Spinal cord (tissue), 10 donors: ENCODE data around the gene ECT2. TPM values are rescaled to one million over a fixed set of nuclear protein-coding genes. Genes with fewer than 3 reads are reported as not detected.
"Not testable (repeated sequence)": the region's sequence is repeated elsewhere in the genome, so short reads cannot be mapped to it uniquely, and the experiment has no call there.

Experiments used
- DNase-seq, 6 donors: peaks; one replicate each; pipeline versions ENCODE4 v3.0.0 to v3.0.0-alpha.2; 2013 to 2015; ENCODE audit warnings: low spot score in 6 of 6, low read depth in 4 of 6
- H3K27ac ChIP-seq: one replicate; pipeline ENCODE4 v1.5.1; 2013; ENCODE audit warnings: low read depth, low read length, control low read depth
- H3K27me3 ChIP-seq: one replicate; pipeline ENCODE4 v1.6.1; 2013; ENCODE audit warnings: low read length; ENCODE audit not compliant: control insufficient read depth, insufficient read depth
- H3K36me3 ChIP-seq: one replicate; pipeline ENCODE4 v1.6.1; 2013; ENCODE audit warnings: low read length; ENCODE audit not compliant: control insufficient read depth, insufficient read depth
- H3K4me1 ChIP-seq: one replicate; pipeline ENCODE4 v1.6.1; 2013; ENCODE audit warnings: low read length; ENCODE audit not compliant: control insufficient read depth, insufficient read depth
- H3K4me3 ChIP-seq: one replicate; pipeline ENCODE4 v1.5.1; 2013; ENCODE audit warnings: low read depth, low read length, control low read depth
- H3K9me3 ChIP-seq: one replicate; pipeline ENCODE4 v1.6.1; 2013; ENCODE audit warnings: low read length; ENCODE audit not compliant: control insufficient read depth, insufficient read depth
- WGBS: methylation state at CpG from one replicate; pipeline ENCODE4 v1.1.5; 2013; ENCODE audit warnings: missing lambda C conversion rate; ENCODE audit not compliant: insufficient coverage; 5-methylcytosine and 5-hydroxymethylcytosine counted together
- polyA plus RNA-seq, 2 donors: library from polyadenylated mRNA; unstranded; fragments of 120-200 nt; gene quantifications; one replicate each; pipeline ENCODE4 v1.2.1, GENCODE V29; 2013; ENCODE audit not compliant: insufficient read length in 2 of 2
- total RNA-seq, 2 donors: library from RNA; depleted of rRNA in 1 of 2; stranded (reverse); fragments of 120-200 nt in 1 of 2; fragments of >200 nt in 1 of 2; gene quantifications; one replicate each; pipeline versions ENCODE4 v1.2.3 to v1.2.4, GENCODE V29; 2013 to 2014
- donor health status: healthy.

The ECT2 gene
- total and polyA plus RNA-seq, 4 donors = 17.0 to 32.1 (median 21.6) TPM

- no peaks in the 10 kb centered on the region for H3K9me3 ChIP-seq
- DNase-seq = no peak
- no CpG with 5 or more reads among the region's 1 CpG for WGBS
- no peak overlapping the region for H3K27ac ChIP-seq
- no peaks in the 10 kb centered on the region for H3K27me3 ChIP-seq
- H3K4me3 ChIP-seq = no peak overlapping the region
- peaks cover 2% of the 10 kb centered on the region for H3K4me1 ChIP-seq
- H3K36me3 ChIP-seq = no peaks in the 10 kb centered on the region
Observed at GRCh38 chr3:172707967-172708366, 42.6 kb upstream of the ECT2 start.

GRCh38 chr3:172708921-172709773 is 41.4 kb upstream of the ECT2 start:
- Histone ChIP-seq H3K9me3 (no peaks in the 10 kb centered on the region), H3K27me3 (no peaks in the 10 kb centered on the region), H3K27ac (no peak overlapping the region), H3K4me3 (peak overlapping the region; percentile 96), H3K4me1 (peaks cover 2% of the 10 kb centered on the region), H3K36me3 (no peaks in the 10 kb centered on the region)
- no CpG with 5 or more reads among the region's 2 CpGs for WGBS
- no peak for DNase-seq

GRCh38 chr3:172709774-172710663 is 40.5 kb upstream of the ECT2 start:
- peaks cover 2% of the 10 kb centered on the region for H3K4me1 ChIP-seq
- H3K27ac ChIP-seq = peak overlapping the region; percentile 89
- H3K4me3 ChIP-seq = peak overlapping the region; percentile 96
- DNase-seq = peak in 4 of 6 donors; percentile 15 to 70 (median 55)
- H3K9me3 ChIP-seq = no peaks in the 10 kb centered on the region
- H3K27me3 ChIP-seq = no peaks in the 10 kb centered on the region
- WGBS = under 1% methylated on average over 15 of the region's 17 CpGs
- H3K36me3 ChIP-seq = no peaks in the 10 kb centered on the region

- WGBS = 0% methylated on average over 41 of the region's 41 CpGs
- Histone ChIP-seq H3K36me3 (no peaks in the 10 kb centered on the region), H3K9me3 (no peaks in the 10 kb centered on the region), H3K27me3 (no peaks in the 10 kb centered on the region), H3K4me3 (peak within 1 kb of the TSS; percentile 96), H3K4me1 (peaks cover 2% of the 10 kb centered on the region), H3K27ac (peak within 1 kb of the TSS; percentile 89)
- peak; percentile 77 to 97 (median 85) for DNase-seq
Observed at GRCh38 chr3:172710664-172711453, 39.7 kb upstream of the ECT2 start, which contains the start of gene NCEH1. NCEH1 (minus strand) TSS chr3:172711067; CDS start chr3:172710984, 83 bp downstream.

DNA sequence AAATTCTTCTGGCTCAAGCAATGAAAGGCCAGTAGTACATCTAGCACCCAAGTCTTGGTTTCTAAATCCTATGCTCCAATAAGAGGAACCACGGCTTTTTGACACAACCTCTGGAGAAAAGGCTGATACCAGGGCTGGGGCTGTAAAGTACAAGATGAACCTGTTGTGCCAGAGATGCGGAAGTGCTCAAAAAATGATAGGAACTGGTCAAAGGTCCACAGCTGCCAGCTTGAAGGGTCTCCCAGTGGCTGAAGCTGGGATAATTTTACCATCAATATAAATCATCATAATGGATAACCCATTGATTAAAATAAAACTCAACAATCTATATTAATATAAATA is 39.1 kb upstream of the ECT2 start:
- Histone ChIP-seq H3K9me3 (no peaks in the 10 kb centered on the region), H3K36me3 (no peaks in the 10 kb centered on the region), H3K27me3 (no peaks in the 10 kb centered on the region), H3K4me1 (peaks cover 2% of the 10 kb centered on the region), H3K27ac (peak overlapping the region; percentile 89), H3K4me3 (peak overlapping the region; percentile 96)
- DNase-seq = no peak
- WGBS = 20% methylated on average over 1 of the region's 2 CpGs

DNA sequence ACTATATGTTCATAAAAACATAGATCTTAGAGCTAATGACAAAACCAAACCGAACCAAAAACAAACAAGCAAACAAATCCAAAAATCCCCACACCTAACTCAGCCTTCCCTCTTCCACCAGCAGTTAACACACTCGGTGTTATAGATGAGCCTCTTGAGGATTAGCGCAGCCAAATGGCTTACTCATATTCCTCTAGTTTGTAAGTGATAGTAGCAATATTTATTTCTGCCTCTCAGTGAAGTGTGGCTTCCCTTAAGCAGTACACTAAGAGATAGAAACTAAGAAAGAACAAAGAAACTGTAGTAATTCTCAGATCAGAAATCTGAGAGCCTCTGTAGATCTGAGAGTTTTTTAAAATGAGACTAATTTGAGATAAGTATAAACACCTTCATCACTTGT is 37.2 kb upstream of the ECT2 start:
- Histone ChIP-seq H3K4me1 (peaks cover 2% of the 10 kb centered on the region), H3K9me3 (no peaks in the 10 kb centered on the region), H3K4me3 (no peak overlapping the region), H3K36me3 (no peaks in the 10 kb centered on the region), H3K27me3 (no peaks in the 10 kb centered on the region), H3K27ac (no peak overlapping the region)
- no CpG with 5 or more reads among the region's 3 CpGs for WGBS
- no peak for DNase-seq

GRCh38 chr3:172716476-172716875 is 34.0 kb upstream of the ECT2 start:
- 75% methylated on average over 5 of the region's 5 CpGs for WGBS
- H3K27me3 ChIP-seq = no peaks in the 10 kb centered on the region
- no peak overlapping the region for H3K27ac ChIP-seq
- H3K4me1 ChIP-seq = no peaks in the 10 kb centered on the region
- peak in 1 of 6 donors; percentile 17 for DNase-seq
- no peaks in the 10 kb centered on the region for H3K9me3 ChIP-seq
- H3K36me3 ChIP-seq = no peaks in the 10 kb centered on the region
- no peak overlapping the region for H3K4me3 ChIP-seq

GRCh38 chr3:172717493-172718088 is 32.9 kb upstream of the ECT2 start:
- Histone ChIP-seq H3K36me3 (no peaks in the 10 kb centered on the region), H3K27me3 (no peaks in the 10 kb centered on the region), H3K9me3 (no peaks in the 10 kb centered on the region), H3K27ac (no peak overlapping the region), H3K4me3 (no peak overlapping the region), H3K4me1 (no peaks in the 10 kb centered on the region)
- WGBS = 100% methylated on average over 1 of the region's 4 CpGs
- DNase-seq = no peak

GRCh38 chr3:172722536-172723040 is 27.9 kb upstream of the ECT2 start:
- H3K27me3 ChIP-seq, DNase-seq, H3K9me3 ChIP-seq, H3K4me3 ChIP-seq, H3K4me1 ChIP-seq, H3K27ac ChIP-seq, H3K36me3 ChIP-seq: not testable (repeated sequence)
- WGBS = 88% methylated on average over 8 of the region's 8 CpGs
